ENCODE results near the gene VPS8.

DNA sequence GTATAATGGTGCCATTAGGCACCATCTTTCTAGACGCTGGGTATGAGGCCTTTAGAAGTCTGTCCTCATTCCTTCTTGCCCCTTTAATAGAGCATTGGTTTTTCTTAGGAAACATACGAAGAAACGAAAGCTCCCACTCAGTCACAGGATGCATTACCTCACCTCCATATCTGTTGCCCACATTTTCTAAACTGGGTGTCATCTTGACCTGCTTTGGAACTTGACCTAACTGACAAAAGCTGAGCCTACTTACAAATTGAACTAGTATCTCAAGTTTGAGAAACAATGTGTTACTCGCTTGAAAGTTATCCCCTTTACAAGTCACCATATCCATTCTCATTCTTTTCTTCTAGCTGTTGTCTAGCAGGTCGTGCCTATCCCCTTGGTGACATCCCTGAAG, 102.7 kb downstream of the VPS8 start:
- TF ChIP-seq CTCF (IDR thresholded peaks at IDR 0.05 in 2 of 3, conservative IDR thresholded peaks at IDR 0.05 in 1 of 3; ENCODE audit: borderline replicate concordance in 1 of 3, insufficient read depth in 1 of 3, low read depth in 2 of 3, low read length in 2 of 3) (no peak), TCF7L2 (IDR thresholded peaks at IDR 0.05; ENCODE audit: borderline replicate concordance, extremely low read depth, insufficient read depth, insufficient read length) (no peak), POLR2A (IDR thresholded peaks at IDR 0.05; ENCODE audit: borderline replicate concordance, extremely low read depth, insufficient read depth, insufficient read length) (no peak), FOSL1 (IDR thresholded peaks at IDR 0.05; ENCODE audit: low read depth) (no peak), ZBTB33 (IDR thresholded peaks at IDR 0.05; ENCODE audit: extremely low read depth, insufficient replicate concordance, low read length) (no peak), RAD21 (IDR thresholded peaks at IDR 0.05; ENCODE audit: low read depth) (no peak), EZH2phosphoT487 (IDR thresholded peaks at IDR 0.05; ENCODE audit: borderline replicate concordance) (no peak)

Measured in HCT116 (cell line).